Body of pancreas (tissue), 4 donors: ENCODE measurements around the gene RAB5IF. TPM values are rescaled to one million over a fixed set of nuclear protein-coding genes. Genes with fewer than 3 reads are reported as not detected.

Experiments
- ATAC-seq: fragments of 150-250 bp; one replicate; pipeline ENCODE4 v1.9.1; 2016
- DNase-seq, 4 donors: peaks; one replicate each; pipeline ENCODE4 v3.0.0-alpha.2; 2019
- H3K27ac ChIP-seq, 4 donors: fragments of 200-600 bp; sonication (generic); 1 replicate in 3 of 4; 2 replicates in 1 of 4; pipeline versions ENCODE4 v1.5.1 to v1.6.1; 2016 to 2019; ENCODE audit warnings: mild to moderate bottlenecking in 1 of 4, mixed read lengths in 1 of 4, moderate library complexity in 1 of 4
- H3K27me3 ChIP-seq, 2 donors: fragments of 200-600 bp; sonication (generic); one replicate each; pipeline ENCODE4 v1.6.0; 2016; ENCODE audit warnings: mild to moderate bottlenecking in 1 of 2
- H3K36me3 ChIP-seq, 2 donors: fragments of 200-600 bp; sonication (generic); replicated peaks in 1 of 2; 2 replicates each; pipeline ENCODE4 v1.5.1; 2016; ENCODE audit warnings: low read depth in 2 of 2; ENCODE audit not compliant: insufficient read depth in 1 of 2
- H3K4me1 ChIP-seq: fragments of 200-600 bp; sonication (generic); one replicate; pipeline ENCODE4 v1.6.0; 2016
- H3K4me3 ChIP-seq, 2 donors: fragments of 200-600 bp; sonication (generic); 1 replicate in 1 of 2; 2 replicates in 1 of 2; pipeline ENCODE4 v1.5.1; 2016 to 2019
- H3K9me3 ChIP-seq, 3 donors: fragments of 200-600 bp; sonication (generic); 1 replicate in 2 of 3; 2 replicates in 1 of 3; pipeline ENCODE4 v1.5.1; 2016
- POLR2A ChIP-seq, 3 donors: fragments of 450-650 bp; IDR thresholded peaks; one replicate each; pipeline ENCODE4 v1.6.1; 2016; ENCODE audit warnings: antibody characterized with exemption in 3 of 3, mild to moderate bottlenecking in 2 of 3
- WGBS, 2 donors: methylation state at CpG; one replicate each; pipeline ENCODE4 v1.1.5; 2017; 5-methylcytosine and 5-hydroxymethylcytosine counted together
- intact Hi-C: fragments of 100-400 bp; cut with DNase I; formaldehyde crosslinking; loops from one replicate; pipeline ENCODE4 v1.15.1; 2023
- total RNA-seq, 2 donors: library from RNA; depleted of rRNA; stranded (reverse); fragments of >200 nt; gene quantifications; one replicate each; pipeline ENCODE4 v1.1.0, GENCODE V29; 2016
- TF ChIP-seq, protein P1 (sequence below), 7 experiments: fragments of 450-650 bp in 4 of 7; fragments of 200-600 bp in 3 of 7; sonication (generic) in 3 of 7; IDR thresholded peaks; one replicate each; pipeline ENCODE4 v1.5.1; 2016 to 2019; ENCODE audit warnings: antibody characterized with exemption in 7 of 7

Gene RAB5IF
- total RNA-seq, 2 donors from 2014 or later: 27.0 to 42.0 TPM

DNA sequence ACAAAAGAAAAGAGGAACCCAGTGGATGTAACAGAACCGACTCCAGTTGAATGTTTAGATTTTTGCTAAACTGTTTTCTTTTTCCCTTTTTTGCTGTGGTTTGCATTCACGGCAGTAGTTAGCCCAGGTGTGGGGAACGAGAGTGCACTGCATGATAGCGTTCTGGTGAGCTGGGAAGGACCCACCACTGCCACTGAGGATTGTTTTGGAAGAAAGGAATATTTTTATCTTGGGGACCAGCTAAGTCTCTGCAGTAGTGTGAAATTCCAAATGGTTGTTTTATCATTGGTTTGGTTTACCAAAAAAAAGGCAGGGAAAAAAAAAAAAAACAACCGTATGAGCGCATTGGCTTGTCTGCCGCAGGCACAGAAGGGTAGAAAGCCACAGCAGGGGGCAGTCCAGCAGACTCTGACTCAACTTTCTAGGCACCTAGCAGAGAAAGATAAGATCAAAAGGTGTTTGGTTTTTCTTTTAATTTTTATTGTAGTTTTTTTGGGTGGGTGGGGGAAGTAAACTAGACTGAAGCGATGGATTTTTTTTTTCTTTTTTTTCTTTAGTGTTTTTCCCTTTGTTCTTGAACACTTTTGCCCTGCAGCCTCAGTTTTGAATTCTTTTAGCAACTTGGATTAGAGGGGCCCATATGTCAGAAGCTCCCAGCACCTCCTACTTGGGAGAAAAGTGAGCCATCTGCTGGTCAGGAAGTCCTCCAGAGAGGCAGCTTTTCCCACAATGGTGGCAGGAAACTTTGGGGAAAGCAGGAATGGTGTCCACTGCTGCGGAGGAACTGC is 13.5 kb upstream of the RAB5IF start:
- H3K4me3 ChIP-seq: no peak overlapping the region
- H3K27ac ChIP-seq: no peak overlapping the region
- no peak for TF ChIP-seq POLR2A (IDR thresholded peaks at IDR 0.05)
- TF ChIP-seq, protein P1, sequence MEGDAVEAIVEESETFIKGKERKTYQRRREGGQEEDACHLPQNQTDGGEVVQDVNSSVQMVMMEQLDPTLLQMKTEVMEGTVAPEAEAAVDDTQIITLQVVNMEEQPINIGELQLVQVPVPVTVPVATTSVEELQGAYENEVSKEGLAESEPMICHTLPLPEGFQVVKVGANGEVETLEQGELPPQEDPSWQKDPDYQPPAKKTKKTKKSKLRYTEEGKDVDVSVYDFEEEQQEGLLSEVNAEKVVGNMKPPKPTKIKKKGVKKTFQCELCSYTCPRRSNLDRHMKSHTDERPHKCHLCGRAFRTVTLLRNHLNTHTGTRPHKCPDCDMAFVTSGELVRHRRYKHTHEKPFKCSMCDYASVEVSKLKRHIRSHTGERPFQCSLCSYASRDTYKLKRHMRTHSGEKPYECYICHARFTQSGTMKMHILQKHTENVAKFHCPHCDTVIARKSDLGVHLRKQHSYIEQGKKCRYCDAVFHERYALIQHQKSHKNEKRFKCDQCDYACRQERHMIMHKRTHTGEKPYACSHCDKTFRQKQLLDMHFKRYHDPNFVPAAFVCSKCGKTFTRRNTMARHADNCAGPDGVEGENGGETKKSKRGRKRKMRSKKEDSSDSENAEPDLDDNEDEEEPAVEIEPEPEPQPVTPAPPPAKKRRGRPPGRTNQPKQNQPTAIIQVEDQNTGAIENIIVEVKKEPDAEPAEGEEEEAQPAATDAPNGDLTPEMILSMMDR (IDR thresholded peaks at IDR 0.05): peak in 5 of 7 experiments; percentile 9 to 44 (median 38)
- no peaks in the 10 kb centered on the region for H3K4me1 ChIP-seq
- DNase-seq (peak in 3 of 4 donors; percentile 31 to 40 (median 33)), ATAC-seq (no peak)
- no peaks in the 10 kb centered on the region for H3K27me3 ChIP-seq
- no peaks in the 10 kb centered on the region for H3K36me3 ChIP-seq
- no peaks in the 10 kb centered on the region for H3K9me3 ChIP-seq
- 89 to 92% methylated on average over 9 of the region's 9 CpGs for WGBS, 2 donors
- intact Hi-C loops: loop anchor here (5.0 kb wide), 1 partner anchor 35 kb away; no protein-coding TSS in a partner anchor

DNA sequence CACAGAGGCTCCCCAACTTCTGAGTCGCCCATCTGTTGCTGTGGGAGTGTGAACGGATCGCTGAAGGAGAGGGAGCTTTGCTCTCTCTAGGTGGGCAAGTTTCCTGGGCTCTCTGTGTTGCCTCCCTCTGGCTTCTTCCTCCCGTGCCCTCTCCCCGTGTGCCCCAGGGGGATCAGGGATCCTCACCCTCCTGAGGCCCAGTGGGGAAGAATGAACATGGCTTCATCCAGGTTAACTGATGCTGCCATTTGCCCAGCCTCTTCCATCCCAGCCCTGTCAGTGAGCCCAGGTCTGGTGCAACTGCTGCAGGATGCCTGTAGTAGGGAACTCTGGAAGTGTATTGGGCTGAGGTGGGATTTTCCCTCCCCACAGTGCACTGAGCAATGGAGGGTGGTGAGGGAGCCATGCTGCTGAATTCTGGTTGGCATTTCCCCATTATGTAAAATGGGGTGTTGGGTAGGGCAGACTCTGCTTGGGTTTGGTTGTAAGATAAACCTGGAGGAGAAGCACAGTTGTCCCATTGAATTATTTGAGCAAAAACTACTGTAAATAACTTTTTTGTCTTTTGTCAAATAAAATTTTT is 12.1 kb upstream of the RAB5IF start:
- intact Hi-C loops: loop anchor here (5.0 kb wide), 1 partner anchor 36 kb away; no protein-coding TSS in a partner anchor
- TF ChIP-seq, protein P1 (IDR thresholded peaks at IDR 0.05): no peak
- TF ChIP-seq POLR2A (IDR thresholded peaks at IDR 0.05): no peak
- DNase-seq (no peak), ATAC-seq (no peak)
- Histone ChIP-seq H3K9me3 (no peaks in the 10 kb centered on the region), H3K27ac (no peak overlapping the region), H3K27me3 (no peaks in the 10 kb centered on the region), H3K36me3 (no peaks in the 10 kb centered on the region), H3K4me1 (no peaks in the 10 kb centered on the region), H3K4me3 (no peak overlapping the region)
- 83 to 86% methylated on average over 1 to 5 of the region's 5 CpGs for WGBS, 2 donors

DNA sequence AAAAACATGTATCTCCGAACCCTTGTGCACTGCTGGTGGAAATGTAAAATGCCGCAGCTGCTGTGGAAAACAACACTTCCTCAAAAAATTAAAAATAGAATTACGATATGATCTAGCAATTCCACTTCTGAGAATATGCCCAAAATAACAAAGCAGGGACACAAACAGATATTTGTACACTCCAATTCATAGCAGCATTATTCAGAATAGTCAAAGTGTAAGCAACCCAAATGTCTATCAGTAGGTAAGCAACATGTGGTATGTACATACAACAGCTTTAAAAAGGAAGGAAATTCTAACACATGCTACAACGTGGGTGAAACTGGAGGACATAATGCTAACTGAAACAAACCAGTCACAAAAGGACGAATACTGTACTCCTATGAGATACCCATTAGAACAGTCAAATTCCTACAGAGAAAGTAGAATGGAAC is 5.7 kb upstream of the RAB5IF start:
- no peaks in the 10 kb centered on the region for H3K27me3 ChIP-seq
- intact Hi-C loops: no loop called here
- H3K4me3 ChIP-seq: no peak overlapping the region
- no peak overlapping the region for H3K27ac ChIP-seq
- TF ChIP-seq POLR2A (IDR thresholded peaks at IDR 0.05): no peak
- TF ChIP-seq, protein P1 (IDR thresholded peaks at IDR 0.05): no peak
- no peaks in the 10 kb centered on the region for H3K9me3 ChIP-seq
- no peak for ATAC-seq
- no peak for DNase-seq
- H3K4me1 ChIP-seq: peaks cover 2% of the 10 kb centered on the region
- 39 to 55% methylated on average over 5 of the region's 5 CpGs for WGBS, 2 donors
- H3K36me3 ChIP-seq: no peaks in the 10 kb centered on the region

DNA sequence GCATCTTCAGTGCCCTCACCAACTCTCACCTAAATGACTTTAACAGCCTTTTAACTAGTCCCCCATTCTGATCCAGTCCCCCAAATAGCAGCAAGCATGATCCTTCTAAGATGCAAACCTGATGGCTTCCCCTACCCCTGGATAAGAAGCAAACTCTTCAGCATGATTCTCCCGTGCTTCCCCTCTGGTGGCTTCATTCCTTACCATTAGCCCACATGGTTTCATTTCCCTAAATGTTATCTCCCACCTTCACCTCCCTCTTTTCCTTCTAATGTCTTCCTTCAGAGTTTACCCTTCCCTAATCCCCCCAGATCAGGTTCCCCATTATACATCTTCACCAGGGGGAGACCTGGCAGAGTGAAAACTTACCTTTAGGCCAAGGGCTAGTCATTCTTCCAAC is 4.0 kb upstream of the RAB5IF start:
- 50 to 57% methylated on average over 1 of the region's 1 CpG for WGBS, 2 donors
- H3K36me3 ChIP-seq: no peaks in the 10 kb centered on the region
- H3K4me3 ChIP-seq: no peak overlapping the region
- TF ChIP-seq, protein P1 (IDR thresholded peaks at IDR 0.05): no peak
- no peak for TF ChIP-seq POLR2A (IDR thresholded peaks at IDR 0.05)
- no peak overlapping the region for H3K27ac ChIP-seq
- no peaks in the 10 kb centered on the region for H3K27me3 ChIP-seq
- ATAC-seq (no peak), DNase-seq (no peak)
- no peaks in the 10 kb centered on the region for H3K9me3 ChIP-seq
- peaks cover 8% of the 10 kb centered on the region for H3K4me1 ChIP-seq
- intact Hi-C loops: no loop called here
